K562 (cell line): ENCODE data around the gene HSPB1. TPM values are rescaled to one million over a fixed set of nuclear protein-coding genes. Genes with fewer than 3 reads are reported as not detected.

Experiments
- BCL6 ChIP-seq: fragments of 250-450 bp; sonication (Bioruptor Pico); IDR thresholded peaks from 2 replicates; pipeline ENCODE4 v1.4.0; 2020
- CBFA2T3 ChIP-seq: fragments of 450-650 bp; IDR thresholded peaks from 2 replicates; pipeline ENCODE4 v1.6.1; 2017
- CBX1 ChIP-seq: sonication (generic); IDR thresholded peaks from 2 replicates; pipeline ENCODE4 v1.6.1; 2016; ENCODE audit warnings: antibody characterized with exemption, low read depth, mild to moderate bottlenecking
- CBX5 ChIP-seq: IDR thresholded peaks from 2 replicates; pipeline ENCODE4 v1.6.1; 2014; ENCODE audit warnings: low read depth, borderline replicate concordance
- CHD2 ChIP-seq: IDR thresholded peaks from 2 replicates; pipeline ENCODE4 v1.6.1; 2011; ENCODE audit warnings: low read depth, low read length
- DMBX1 ChIP-seq: fragments of 250-450 bp; sonication (Bioruptor Pico); IDR thresholded peaks from 2 replicates; pipeline ENCODE4 v1.8.0; 2022; ENCODE audit warnings: inconsistent platforms, mild to moderate bottlenecking, moderate library complexity, borderline replicate concordance
- EP300 ChIP-seq: IDR thresholded peaks from 2 replicates; pipeline ENCODE4 v1.6.1; 2012; ENCODE audit warnings: low read length, improper control_type of control experiment
- HDAC1 ChIP-seq, 2 experiments: fragments of 450-650 bp; IDR thresholded peaks; 2 replicates each; pipeline ENCODE4 v1.6.1; 2016 to 2017; ENCODE audit warnings: inconsistent platforms in 1 of 2, mild to moderate bottlenecking in 1 of 2, moderate library complexity in 1 of 2
- HIVEP1 ChIP-seq: fragments of 250-450 bp; sonication (Bioruptor Pico); IDR thresholded peaks from 2 replicates; pipeline ENCODE4 v1.4.0; 2020; ENCODE audit warnings: mild to moderate bottlenecking
- KDM2B ChIP-seq: fragments of 250-450 bp; sonication (Bioruptor Pico); IDR thresholded peaks from 2 replicates; pipeline ENCODE4 v1.8.0; 2021; ENCODE audit warnings: mild to moderate bottlenecking, moderate library complexity
- L3MBTL2 ChIP-seq: fragments of 450-650 bp; IDR thresholded peaks from 2 replicates; pipeline ENCODE4 v1.6.1; 2016; ENCODE audit warnings: mild to moderate bottlenecking, moderate library complexity
- MAFF ChIP-seq: IDR thresholded peaks from 2 replicates; pipeline ENCODE4 v1.6.1; 2012; ENCODE audit warnings: low read length, improper control_type of control experiment
- NELFE ChIP-seq: IDR thresholded peaks from 2 replicates; pipeline ENCODE4 v1.6.1; 2011; ENCODE audit warnings: mild to moderate bottlenecking; ENCODE audit not compliant: insufficient read depth, insufficient read length
- NUFIP1 ChIP-seq: fragments of 450-650 bp; IDR thresholded peaks from 2 replicates; pipeline ENCODE4 v1.6.1; 2018; ENCODE audit not compliant: partially characterized antibody
- PCBP2 ChIP-seq: fragments of 200-400 bp; formaldehyde crosslinking; IDR thresholded peaks from 2 replicates; pipeline ENCODE4 v1.6.1; 2018; ENCODE audit warnings: low read length, low read depth, mild to moderate bottlenecking, moderate library complexity; ENCODE audit not compliant: poor library complexity, severe bottlenecking
- STAT5A ChIP-seq: IDR thresholded peaks from 2 replicates; pipeline ENCODE4 v1.6.1; 2012; ENCODE audit warnings: low read length, inconsistent platforms, borderline replicate concordance
- SUPT5H ChIP-seq: fragments of 450-650 bp; IDR thresholded peaks from 2 replicates; pipeline ENCODE4 v1.6.1; 2016
- TCF7 ChIP-seq: sonication (generic); IDR thresholded peaks from 2 replicates; pipeline ENCODE4 v1.6.1; 2016; ENCODE audit warnings: antibody characterized with exemption, borderline replicate concordance
- TFAM ChIP-seq: fragments of 250-450 bp; sonication (Bioruptor Pico); conservative IDR thresholded peaks from 2 replicates; pipeline ENCODE4 v1.5.0; 2021; ENCODE audit warnings: mild to moderate bottlenecking, moderate library complexity
- XRCC5 ChIP-seq: fragments of 200-400 bp; formaldehyde crosslinking; IDR thresholded peaks from 2 replicates; pipeline ENCODE4 v1.6.1; 2017; ENCODE audit warnings: low read depth, mild to moderate bottlenecking, low read length
- ZC3H8 ChIP-seq: fragments of 450-650 bp; IDR thresholded peaks from 2 replicates; pipeline ENCODE4 v1.6.1; 2017
- ZNF133 ChIP-seq: fragments of 250-450 bp; sonication (Bioruptor Pico); IDR thresholded peaks from 2 replicates; pipeline ENCODE4 v1.4.0; 2020; ENCODE audit warnings: mild to moderate bottlenecking
- ZNF184 ChIP-seq: sonication (generic); formaldehyde crosslinking; IDR thresholded peaks from 2 replicates; pipeline ENCODE4 v1.5.0; 2020; ENCODE audit warnings: missing genetic modification reagents
- ZNF354B ChIP-seq: fragments of 250-450 bp; sonication (Bioruptor Pico); IDR thresholded peaks from 2 replicates; pipeline ENCODE4 v1.4.0; 2020
- polyA plus RNA-seq, 8 experiments: library from polyadenylated mRNA; depleted of rRNA in 4 of 8; stranded (reverse) in 5 of 8; unstranded in 3 of 8; fragments of >200 nt; fragmentation: Nextera tagmentation in 2 of 8; fragmentation: Illumina TruSeq in 1 of 8; extraction: Ambion mirVana in 2 of 8; extraction: Trizol in 1 of 8; gene quantifications; 2 replicates each; pipeline versions ENCODE4 v1.2.1 to v1.2.3, GENCODE V29; 2011 to 2014; ENCODE audit warnings: inconsistent platforms in 1 of 8, missing spikeins in 1 of 8
- total RNA-seq, 7 experiments: library from RNA; depleted of rRNA in 6 of 7; stranded (reverse); fragments of >200 nt in 6 of 7; fragmentation: Illumina TruSeq in 2 of 7; extraction: Trizol in 2 of 7; gene quantifications; 2 replicates each; pipeline versions ENCODE4 v1.2.1 to v1.2.3, GENCODE V29; 2011 to 2021; ENCODE audit warnings: low replicate concordance in 1 of 7
- TF ChIP-seq, protein P1 (sequence below): sonication (generic); formaldehyde crosslinking; IDR thresholded peaks from 2 replicates; pipeline ENCODE4 v1.8.0; 2022; ENCODE audit warnings: missing genetic modification reagents, mild to moderate bottlenecking, borderline replicate concordance
- TF ChIP-seq, protein P2 (sequence below): fragments of 250-450 bp; sonication (Bioruptor Pico); IDR thresholded peaks from 2 replicates; pipeline ENCODE4 v1.6.1; 2021; ENCODE audit warnings: mild to moderate bottlenecking
- TF ChIP-seq, protein P3 (sequence below): fragments of 450-650 bp; IDR thresholded peaks from 2 replicates; pipeline ENCODE4 v1.6.1; 2016
- TF ChIP-seq, protein P4 (sequence below): sonication (generic); formaldehyde crosslinking; IDR thresholded peaks from 2 replicates; pipeline ENCODE4 v1.8.0; 2022; ENCODE audit warnings: mild to moderate bottlenecking, missing genetic modification reagents, borderline replicate concordance

The HSPB1 gene
- total and polyA plus RNA-seq, 9 of the 15 experiments (the other 6 are each of a cell fraction or from before 2014, with no cell fraction given) = 27.1 to 522 (median 138) TPM

DNA sequence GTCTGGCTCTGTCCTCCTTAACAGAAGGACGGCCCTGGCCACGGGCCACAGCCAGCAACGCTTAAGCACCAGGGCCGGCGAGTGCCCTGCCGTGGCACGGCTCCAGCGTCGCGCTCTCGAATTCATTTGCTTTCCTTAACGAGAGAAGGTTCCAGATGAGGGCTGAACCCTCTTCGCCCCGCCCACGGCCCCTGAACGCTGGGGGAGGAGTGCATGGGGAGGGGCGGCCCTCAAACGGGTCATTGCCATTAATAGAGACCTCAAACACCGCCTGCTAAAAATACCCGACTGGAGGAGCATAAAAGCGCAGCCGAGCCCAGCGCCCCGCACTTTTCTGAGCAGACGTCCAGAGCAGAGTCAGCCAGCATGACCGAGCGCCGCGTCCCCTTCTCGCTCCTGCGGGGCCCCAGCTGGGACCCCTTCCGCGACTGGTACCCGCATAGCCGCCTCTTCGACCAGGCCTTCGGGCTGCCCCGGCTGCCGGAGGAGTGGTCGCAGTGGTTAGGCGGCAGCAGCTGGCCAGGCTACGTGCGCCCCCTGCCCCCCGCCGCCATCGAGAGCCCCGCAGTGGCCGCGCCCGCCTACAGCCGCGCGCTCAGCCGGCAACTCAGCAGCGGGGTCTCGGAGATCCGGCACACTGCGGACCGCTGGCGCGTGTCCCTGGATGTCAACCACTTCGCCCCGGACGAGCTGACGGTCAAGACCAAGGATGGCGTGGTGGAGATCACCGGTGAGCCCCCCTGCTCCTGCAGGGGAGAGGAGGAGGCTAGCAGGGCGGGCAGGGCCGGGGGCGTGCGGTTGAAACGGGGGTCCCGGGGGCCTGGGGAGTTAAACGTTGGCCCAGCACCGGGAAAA, at the start of gene HSPB1 (continued):
- no peak for TF ChIP-seq TFAM (CRISPR knock-in tag)
- no peak for TF ChIP-seq ZNF133
- TF ChIP-seq XRCC5 = peak; percentile 39; the same call in 1 of the 2 replicates
- no peak for TF ChIP-seq BCL6 (CRISPR knock-in tag)
- TF ChIP-seq ZNF184 (CRISPR knock-in tag) = no peak
- peak in 1 of 2 experiments; percentile 44; a peak in 1 of 4 replicates for TF ChIP-seq HDAC1 (IDR thresholded peaks at IDR 0.05)
- no peak for TF ChIP-seq ZC3H8
- no peak for TF ChIP-seq NUFIP1
- no peak; the same call in 1 of the 2 replicates for TF ChIP-seq TCF7
- TF ChIP-seq MAFF = no peak
- no peak for TF ChIP-seq STAT5A
- TF ChIP-seq NELFE = peak; percentile 38
- TF ChIP-seq KDM2B (CRISPR knock-in tag) = peak; percentile 89
- TF ChIP-seq SUPT5H = peak; percentile 82
- 0 out of 2 replicates have a peak, but pooled peaks have one; percentile 37 for TF ChIP-seq DMBX1 (CRISPR knock-in tag)
- TF ChIP-seq EP300 = no peak; the same call in 1 of the 2 replicates
- 0 out of 2 replicates have a peak, but pooled peaks have one; percentile 25 for TF ChIP-seq CBX1
- peak; percentile 96 for TF ChIP-seq L3MBTL2
- TF ChIP-seq CBX5 = no peak
- TF ChIP-seq, protein P1, sequence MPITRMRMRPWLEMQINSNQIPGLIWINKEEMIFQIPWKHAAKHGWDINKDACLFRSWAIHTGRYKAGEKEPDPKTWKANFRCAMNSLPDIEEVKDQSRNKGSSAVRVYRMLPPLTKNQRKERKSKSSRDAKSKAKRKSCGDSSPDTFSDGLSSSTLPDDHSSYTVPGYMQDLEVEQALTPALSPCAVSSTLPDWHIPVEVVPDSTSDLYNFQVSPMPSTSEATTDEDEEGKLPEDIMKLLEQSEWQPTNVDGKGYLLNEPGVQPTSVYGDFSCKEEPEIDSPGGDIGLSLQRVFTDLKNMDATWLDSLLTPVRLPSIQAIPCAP (CRISPR knock-in tag) = peak; percentile 92
- TF ChIP-seq, protein P2, sequence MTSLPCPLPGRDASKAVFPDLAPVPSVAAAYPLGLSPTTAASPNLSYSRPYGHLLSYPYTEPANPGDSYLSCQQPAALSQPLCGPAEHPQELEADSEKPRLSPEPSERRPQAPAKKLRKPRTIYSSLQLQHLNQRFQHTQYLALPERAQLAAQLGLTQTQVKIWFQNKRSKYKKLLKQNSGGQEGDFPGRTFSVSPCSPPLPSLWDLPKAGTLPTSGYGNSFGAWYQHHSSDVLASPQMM (CRISPR knock-in tag) = no peak
- TF ChIP-seq, protein P3, sequence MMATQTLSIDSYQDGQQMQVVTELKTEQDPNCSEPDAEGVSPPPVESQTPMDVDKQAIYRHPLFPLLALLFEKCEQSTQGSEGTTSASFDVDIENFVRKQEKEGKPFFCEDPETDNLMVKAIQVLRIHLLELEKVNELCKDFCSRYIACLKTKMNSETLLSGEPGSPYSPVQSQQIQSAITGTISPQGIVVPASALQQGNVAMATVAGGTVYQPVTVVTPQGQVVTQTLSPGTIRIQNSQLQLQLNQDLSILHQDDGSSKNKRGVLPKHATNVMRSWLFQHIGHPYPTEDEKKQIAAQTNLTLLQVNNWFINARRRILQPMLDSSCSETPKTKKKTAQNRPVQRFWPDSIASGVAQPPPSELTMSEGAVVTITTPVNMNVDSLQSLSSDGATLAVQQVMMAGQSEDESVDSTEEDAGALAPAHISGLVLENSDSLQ = no peak
- no peak; the same call in 1 of the 2 replicates for TF ChIP-seq ZNF354B
- TF ChIP-seq CBFA2T3 = no peak
- peak; percentile 40 for TF ChIP-seq CHD2
- no peak for TF ChIP-seq PCBP2
- peak; percentile 74; the same call in 1 of the 2 replicates for TF ChIP-seq HIVEP1
- TF ChIP-seq, protein P4, sequence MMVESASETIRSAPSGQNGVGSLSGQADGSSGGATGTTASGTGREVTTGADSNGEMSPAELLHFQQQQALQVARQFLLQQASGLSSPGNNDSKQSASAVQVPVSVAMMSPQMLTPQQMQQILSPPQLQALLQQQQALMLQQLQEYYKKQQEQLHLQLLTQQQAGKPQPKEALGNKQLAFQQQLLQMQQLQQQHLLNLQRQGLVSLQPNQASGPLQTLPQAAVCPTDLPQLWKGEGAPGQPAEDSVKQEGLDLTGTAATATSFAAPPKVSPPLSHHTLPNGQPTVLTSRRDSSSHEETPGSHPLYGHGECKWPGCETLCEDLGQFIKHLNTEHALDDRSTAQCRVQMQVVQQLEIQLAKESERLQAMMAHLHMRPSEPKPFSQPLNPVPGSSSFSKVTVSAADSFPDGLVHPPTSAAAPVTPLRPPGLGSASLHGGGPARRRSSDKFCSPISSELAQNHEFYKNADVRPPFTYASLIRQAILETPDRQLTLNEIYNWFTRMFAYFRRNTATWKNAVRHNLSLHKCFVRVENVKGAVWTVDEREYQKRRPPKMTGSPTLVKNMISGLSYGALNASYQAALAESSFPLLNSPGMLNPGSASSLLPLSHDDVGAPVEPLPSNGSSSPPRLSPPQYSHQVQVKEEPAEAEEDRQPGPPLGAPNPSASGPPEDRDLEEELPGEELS (CRISPR knock-in tag) = peak; percentile 89; the same call in 1 of the 2 replicates
